Putamen (tissue), 1 donor: ENCODE data around the gene NECTIN1.

Experiments
- DNase-seq: peaks from one replicate; pipeline ENCODE4 v3.0.0-alpha.2; 2016; ENCODE audit warnings: low spot score

NECTIN1 gene

GRCh38 chr11:119639642-119640205 lies 89.3 kb downstream of the NECTIN1 start:
- DNase-seq: no peak

GRCh38 chr11:119638851-119639250 lies 90.1 kb downstream of the NECTIN1 start:
- no peak for DNase-seq

DNA sequence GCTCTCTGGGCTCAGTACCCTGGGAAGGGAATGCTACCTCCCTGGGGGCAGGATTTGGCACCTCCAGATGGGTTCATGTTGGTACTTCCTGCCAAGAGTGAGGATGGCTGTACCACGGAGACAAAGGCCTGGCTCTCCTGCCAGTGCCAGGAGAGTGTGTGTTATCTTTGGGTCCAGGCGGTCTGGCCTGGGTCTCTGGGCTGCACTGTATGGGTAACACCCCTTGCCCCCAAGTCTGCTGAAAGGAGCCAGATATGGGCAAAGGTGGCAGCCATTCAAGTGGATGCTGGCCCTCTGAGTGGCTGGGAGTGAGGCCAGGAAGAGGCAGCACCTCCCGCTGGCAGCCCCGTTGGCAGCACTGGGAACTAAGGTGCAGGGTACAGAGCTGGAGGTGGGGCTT lies 91.5 kb downstream of the NECTIN1 start:
- no peak for DNase-seq

- DNase-seq: no peak
These were observed 93.2 kb downstream of the NECTIN1 start for GRCh38 chr11:119635776-119636175.

GRCh38 chr11:119635041-119635740 lies 93.8 kb downstream of the NECTIN1 start:
- DNase-seq: no peak

GRCh38 chr11:119634301-119634700 lies 94.7 kb downstream of the NECTIN1 start:
- DNase-seq: no peak

- DNase-seq: no peak
These were observed 99.0 kb downstream of the NECTIN1 start for GRCh38 chr11:119629834-119630624.

DNA sequence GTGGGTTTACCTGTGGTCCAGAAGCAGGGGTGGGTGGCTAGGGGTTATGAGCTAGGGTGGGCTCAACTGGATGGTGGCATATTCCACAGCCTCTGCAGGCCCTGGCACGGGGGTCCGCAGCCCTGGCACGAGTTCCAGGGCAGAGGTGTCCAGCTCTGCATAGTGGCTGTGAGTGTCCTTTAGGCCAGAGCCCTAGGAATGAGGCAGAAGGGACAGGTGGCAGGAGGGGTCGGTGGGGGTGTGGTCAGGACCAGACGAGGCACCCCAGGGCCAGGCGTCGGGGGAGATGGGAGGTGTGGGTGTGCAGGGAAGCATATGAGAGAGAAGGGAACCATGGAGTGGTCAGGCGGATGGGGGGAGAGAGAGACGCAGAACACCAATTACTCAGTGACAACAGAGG lies 99.9 kb downstream of the NECTIN1 start:
- DNase-seq: no peak

DNA sequence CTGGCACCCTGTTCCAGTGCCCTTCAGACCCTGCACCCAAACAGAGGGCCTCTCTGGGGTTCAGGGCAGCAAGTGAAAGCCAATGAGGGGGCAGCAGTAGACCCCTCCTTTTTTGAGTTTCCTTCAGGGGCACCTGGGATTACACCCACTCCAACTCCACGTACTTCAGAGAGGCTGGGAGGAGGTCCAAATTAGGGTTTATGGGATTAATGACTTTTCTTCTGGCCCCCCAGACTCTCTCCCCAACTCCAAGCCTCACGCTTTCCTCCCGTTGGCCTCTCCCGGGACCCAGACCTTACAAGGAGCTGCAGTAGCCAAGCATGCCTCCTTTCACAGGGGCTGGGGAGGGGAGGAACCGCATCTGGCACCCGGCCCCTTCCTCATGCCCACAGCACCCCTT lies 101.7 kb downstream of the NECTIN1 start:
- DNase-seq: no peak

DNA sequence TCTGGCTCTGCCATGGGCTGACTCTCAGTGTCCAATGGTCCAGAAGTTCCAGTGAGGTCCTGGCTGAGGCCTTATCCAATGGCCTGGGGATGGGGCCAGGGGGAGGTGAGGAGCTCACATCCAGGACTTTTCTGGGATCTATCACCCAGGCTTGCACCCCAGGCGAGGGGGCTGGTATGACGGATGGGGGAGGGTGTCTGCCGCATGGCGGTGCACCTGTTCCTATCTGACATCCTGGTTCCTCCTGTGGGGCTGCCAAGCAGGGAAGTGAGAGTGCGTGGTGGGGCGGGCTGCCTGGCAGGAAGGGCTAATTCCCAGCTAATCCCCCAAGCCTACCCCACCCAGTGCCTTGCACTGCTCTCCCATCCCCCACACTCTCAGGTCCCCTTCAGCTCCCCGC lies 102.1 kb downstream of the NECTIN1 start:
- no peak for DNase-seq

DNA sequence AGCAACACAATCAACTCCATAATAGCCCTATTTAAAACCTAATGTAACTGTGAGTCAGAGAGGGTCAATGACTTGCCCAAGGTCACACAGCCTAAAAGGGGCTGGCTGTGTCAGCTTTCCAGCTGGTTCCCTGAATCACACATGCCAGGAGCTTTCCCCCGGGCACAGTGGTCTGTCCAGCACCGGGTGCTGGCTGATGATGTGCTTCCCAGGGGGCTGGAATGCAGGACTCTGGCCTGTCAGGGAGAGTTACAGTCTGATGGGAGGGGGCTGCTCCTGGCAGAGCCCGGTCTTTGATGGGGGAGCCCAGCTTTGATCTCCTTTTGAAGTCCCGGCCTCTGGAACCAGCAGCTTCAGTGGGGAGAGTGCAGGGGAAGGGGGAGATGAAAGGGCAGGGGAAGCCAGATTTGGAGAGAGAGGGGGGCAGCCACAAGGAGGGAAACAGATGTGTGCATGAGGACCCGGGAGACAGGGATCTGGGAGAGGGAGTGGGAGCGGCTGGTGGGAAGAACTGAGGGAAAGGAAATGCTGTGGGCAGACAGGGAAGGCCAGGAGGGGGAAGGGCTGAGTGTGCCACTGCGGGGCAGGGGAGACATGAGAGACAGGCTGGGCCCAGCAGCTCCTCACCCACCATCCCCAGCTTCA lies 102.7 kb downstream of the NECTIN1 start:
- no peak for DNase-seq

DNA sequence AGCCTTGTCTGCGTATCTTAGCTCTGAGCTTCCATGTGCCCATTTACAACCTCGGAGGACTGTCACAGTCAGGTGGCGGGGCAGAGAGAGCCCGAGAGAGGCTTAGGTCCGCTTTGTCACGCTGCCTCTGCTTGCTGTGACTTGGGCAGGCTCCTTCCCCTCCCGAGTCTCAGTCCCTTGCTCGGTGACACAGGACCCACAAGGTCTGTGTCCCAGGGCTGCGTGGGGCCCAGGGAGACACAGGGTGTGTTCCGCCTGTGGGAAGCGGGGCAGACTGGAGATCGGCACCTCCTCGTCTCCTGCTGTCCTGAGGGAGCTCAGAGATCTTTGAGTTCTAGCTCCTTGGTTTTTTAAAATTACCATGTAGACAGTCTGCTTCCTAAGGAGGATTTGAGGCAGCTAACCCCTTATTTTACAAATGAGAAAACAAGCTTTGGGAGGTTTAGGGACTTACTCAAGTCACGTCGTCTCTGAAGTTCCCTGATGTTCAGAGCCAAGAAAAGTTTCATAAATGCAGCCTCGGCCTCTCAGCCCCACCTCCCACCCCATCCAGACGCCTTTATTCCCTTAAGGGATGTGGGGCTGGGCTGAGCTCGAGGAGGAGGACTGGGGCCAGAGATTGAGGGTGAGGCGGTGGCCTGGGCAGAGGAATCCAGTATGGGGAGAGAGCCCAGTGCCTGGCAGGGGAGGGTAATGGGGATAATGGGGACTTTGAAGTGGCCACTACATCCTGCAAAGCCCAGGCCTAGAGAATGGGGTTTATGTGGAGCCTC lies 103.6 kb downstream of the NECTIN1 start:
- DNase-seq: no peak

GRCh38 chr11:119624629-119625028 lies 104.4 kb downstream of the NECTIN1 start:
- no peak for DNase-seq

GRCh38 chr11:119624102-119624615 lies 104.8 kb downstream of the NECTIN1 start:
- no peak for DNase-seq

- DNase-seq: no peak
These were observed 105.3 kb downstream of the NECTIN1 start for GRCh38 chr11:119623682-119624081.

DNA sequence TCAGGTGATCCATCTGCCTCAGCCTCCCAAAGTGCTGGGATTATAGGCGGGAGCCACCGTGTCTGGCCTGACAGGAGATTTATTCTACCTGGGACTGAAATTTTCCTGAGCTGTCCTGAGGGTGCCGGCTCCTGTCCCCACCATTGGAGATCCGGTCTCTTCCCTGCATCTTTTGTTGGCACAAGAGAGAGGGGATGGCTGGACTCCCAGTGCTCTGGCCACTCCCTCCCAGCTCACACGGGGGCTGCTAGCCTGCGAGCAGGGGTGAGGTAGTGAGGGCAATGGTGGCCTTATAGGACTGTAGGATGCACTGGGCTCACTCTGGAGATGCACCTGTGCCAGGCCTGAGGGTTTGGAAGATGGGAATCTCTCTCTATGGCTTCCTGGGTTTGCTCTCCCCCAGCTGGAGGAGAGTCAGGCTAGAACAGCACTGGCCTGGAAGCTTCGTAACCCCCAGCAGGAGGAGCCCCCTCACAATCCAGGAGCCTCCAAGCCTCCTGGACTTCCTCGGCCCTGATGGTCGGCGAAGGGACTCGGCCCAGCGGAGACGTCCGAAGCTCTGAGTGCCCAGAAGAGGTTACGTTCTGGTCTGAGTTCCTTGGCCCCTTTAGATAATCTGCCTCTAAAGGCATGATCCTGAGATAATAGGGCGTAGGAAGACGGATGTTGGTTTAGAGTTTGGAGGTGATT lies 106.4 kb downstream of the NECTIN1 start:
- no peak for DNase-seq

GRCh38 chr11:119619665-119620064 lies 109.3 kb downstream of the NECTIN1 start:
- DNase-seq: no peak

DNA sequence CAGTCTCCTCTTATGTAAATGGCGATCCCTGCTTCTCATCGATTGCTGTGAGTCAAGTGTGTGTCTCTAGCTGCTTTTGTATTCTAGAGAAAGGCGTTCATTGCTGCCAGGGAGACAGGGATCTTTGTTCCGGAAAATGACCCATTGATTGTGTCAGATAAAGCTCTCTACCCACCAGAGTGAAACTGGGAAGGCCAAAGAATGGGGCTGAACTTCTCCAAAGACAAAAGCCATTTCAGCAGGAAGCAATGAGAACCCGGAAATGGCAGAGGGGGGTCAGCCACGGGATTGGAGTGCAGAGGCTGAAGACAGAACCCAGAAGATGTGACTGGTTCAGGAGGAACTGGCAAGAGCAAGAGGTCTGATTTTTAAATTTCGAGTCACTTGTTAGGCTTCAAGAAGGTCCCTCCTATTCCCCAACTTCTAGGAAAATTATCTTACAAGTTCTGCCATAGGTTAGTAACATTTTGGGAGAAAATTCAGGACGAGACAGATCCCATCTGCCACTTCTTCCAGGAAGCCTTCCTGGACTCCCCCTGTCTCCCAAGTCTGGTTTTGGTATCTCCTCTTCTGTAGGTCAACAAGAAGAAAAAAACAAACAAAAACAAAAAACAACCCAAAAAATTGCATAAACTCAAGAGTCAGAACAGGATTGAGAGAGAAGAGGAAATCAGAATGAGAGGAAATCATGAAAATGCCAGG lies 110.6 kb downstream of the NECTIN1 start:
- peak; percentile 96 for DNase-seq

- DNase-seq: peak; percentile 18
These were observed 111.7 kb downstream of the NECTIN1 start for GRCh38 chr11:119617340-119617713.

- DNase-seq: no peak
These were observed 112.2 kb downstream of the NECTIN1 start for GRCh38 chr11:119616586-119617339.
